GM19467 (cell line): ENCODE results near the gene RASL12.
"Not testable (repeated sequence)": the region's sequence is repeated elsewhere in the genome, so short reads cannot be mapped to it uniquely, and the experiment has no call there.

Source experiments
- ATAC-seq: cut with Tn5 transposase; IDR thresholded peaks from one replicate; pipeline ENCODE4 v1.9.1; 2021; ENCODE audit warnings: mild to moderate bottlenecking, moderate library complexity; ENCODE audit not compliant: unreplicated experiment

The RASL12 gene

GRCh38 chr15:65032801-65033537 lies 34.8 kb downstream of the RASL12 start:
- no peak for ATAC-seq

GRCh38 chr15:65029736-65030208 lies 38.0 kb downstream of the RASL12 start:
- no peak for ATAC-seq

GRCh38 chr15:65028921-65029735 lies 38.7 kb downstream of the RASL12 start, which contains the start of gene MTFMT:
TSS of gene MTFMT (minus strand) at chr15:65029639. CDS start at chr15:65029613, 26 bp downstream.
- peak; percentile 75 for ATAC-seq

GRCh38 chr15:65028338-65028737 lies 39.5 kb downstream of the RASL12 start:
- no peak for ATAC-seq

- no peak for ATAC-seq
Measured at GRCh38 chr15:65027593-65027992, 40.2 kb downstream of the RASL12 start.

- ATAC-seq = no peak
Measured at GRCh38 chr15:65026756-65027155, 41.0 kb downstream of the RASL12 start.

- no peak for ATAC-seq
Measured at GRCh38 chr15:65021488-65021887, 46.3 kb downstream of the RASL12 start.

- ATAC-seq = no peak
Measured at GRCh38 chr15:65020419-65020818, 47.4 kb downstream of the RASL12 start.

- ATAC-seq = not testable (repeated sequence)
Measured at GRCh38 chr15:65011198-65011597, 56.6 kb downstream of the RASL12 start.

- ATAC-seq = no peak
Measured at GRCh38 chr15:65008983-65009382, 58.8 kb downstream of the RASL12 start.

- ATAC-seq = no peak
Measured at GRCh38 chr15:65006876-65007275, 60.9 kb downstream of the RASL12 start.

GRCh38 chr15:65004993-65005392 lies 62.8 kb downstream of the RASL12 start:
- no peak for ATAC-seq
